ENCODE measurements around the gene PKN1. TPM values are rescaled to one million over a fixed set of nuclear protein-coding genes. Genes with fewer than 3 reads are reported as not detected.

PKN1 gene
- total and polyA plus RNA-seq, 9 of the 15 experiments (the other 6 are each of a cell fraction or from before 2014, with no cell fraction given): 0.30 to 228 (median 77.5) TPM

- no TSS peak for BruUV-seq (replicated peaks)
- DNase-seq (ENCODE audit: extremely low read depth in 1 of 4, low spot score in 3 of 4) (no peak), FAIRE-seq (no peak), ATAC-seq (no peak)
- intact Hi-C loops (cut with micrococcal nuclease) (no loop called here), in situ Hi-C loops (cut with MboI) (no loop called here)
- no peaks in the 10 kb centered on the region for H3K9me1 ChIP-seq (ENCODE audit: control insufficient read depth, insufficient read depth, low read length)
- POLR2A ChIA-PET: interaction anchor here (1.0 kb wide), 1 partner anchor 21 kb away, joined by 3 read pairs; no protein-coding TSS in a partner anchor
- no peaks in the 10 kb centered on the region for H4K20me1 ChIP-seq (replicated peaks; ENCODE audit: control insufficient read depth, insufficient read depth, low read length)
- H3K79me2 ChIP-seq (ENCODE audit: control insufficient read depth, insufficient read depth, low read length): no peaks in the 10 kb centered on the region
- H3K36me3 ChIP-seq (ENCODE audit: control insufficient read depth, insufficient read depth, low read length): no peaks in the 10 kb centered on the region
- H3K9me3 ChIP-seq (replicated peaks; ENCODE audit: control insufficient read depth, insufficient read depth, low read depth, low read length): no peaks in the 10 kb centered on the region
- no peak for TF ChIP-seq DACH1 (IDR thresholded peaks at IDR 0.05; ENCODE audit: partially characterized antibody)
- TF ChIP-seq FOXP1 (CRISPR knock-in tag; IDR thresholded peaks at IDR 0.05): no peak
- WGBS (ENCODE audit: insufficient coverage, low coverage, missing lambda C conversion rate): 9% methylated on average over 2 of the region's 2 CpGs
- no peaks in the 10 kb centered on the region for H3K27me3 ChIP-seq (ENCODE audit: control insufficient read depth in 2 of 2, insufficient read depth in 2 of 2, low read length in 2 of 2)
- no peak overlapping the region for H3K27ac ChIP-seq (ENCODE audit: extremely low read depth, low read depth, low read length)
- no peak overlapping the region for H2AFZ ChIP-seq (ENCODE audit: low read depth, low read length)
- no peak overlapping the region for H3K9ac ChIP-seq (ENCODE audit: insufficient read depth in 1 of 2, low read depth in 2 of 2, low read length in 2 of 2)
- H3K4me2 ChIP-seq (ENCODE audit: insufficient read depth, low read length): no peak overlapping the region
- H3K4me3 ChIP-seq: no peak overlapping the region
- CTCF ChIA-PET (ENCODE audit: low intra/inter-chr PET ratio): no interaction called here
- peaks cover 11 to 24% of the 10 kb centered on the region in 2 experiments; a peak in 4 of 5 replicates for H3K4me1 ChIP-seq (replicated peaks in 1 of 2; ENCODE audit: control insufficient read depth in 2 of 2, insufficient read depth in 2 of 2, low read length in 2 of 2)
Measured at GRCh38 chr19:14427461-14427860, 5.6 kb upstream of the PKN1 start.

GRCh38 chr19:14428882-14429416 lies 4.2 kb upstream of the PKN1 start:
- DNase-seq (ENCODE audit: extremely low read depth in 1 of 4, low spot score in 3 of 4): peak in 1 of 4 experiments; percentile 6
- H3K9me1 ChIP-seq (ENCODE audit: control insufficient read depth, insufficient read depth, low read length): no peaks in the 10 kb centered on the region
- H2AFZ ChIP-seq (ENCODE audit: low read depth, low read length): no peak overlapping the region
- H3K36me3 ChIP-seq (ENCODE audit: control insufficient read depth, insufficient read depth, low read length): no peaks in the 10 kb centered on the region
- H3K9me3 ChIP-seq (replicated peaks; ENCODE audit: control insufficient read depth, insufficient read depth, low read depth, low read length): no peaks in the 10 kb centered on the region
- POLR2A ChIA-PET: interaction anchor here (0.7 to 1.6 kb wide), 6 partner anchors 9 to 90 kb away, joined by 3 to 6 read pairs (median 3); partner anchors contain the start of gene DNAJB1
- peaks cover 9 to 37% of the 10 kb centered on the region in 2 experiments; a peak in 4 of 5 replicates for H3K4me1 ChIP-seq (replicated peaks in 1 of 2; ENCODE audit: control insufficient read depth in 2 of 2, insufficient read depth in 2 of 2, low read length in 2 of 2)
- no peak for ATAC-seq
- peak in 1 of 2 experiments; percentile 51; a peak in 2 of 4 replicates for TF ChIP-seq KDM1A (IDR thresholded peaks at IDR 0.05)
- TF ChIP-seq PHF20 (IDR thresholded peaks at IDR 0.05; ENCODE audit: partially characterized antibody): peak; percentile 21
- no peak for TF ChIP-seq POLR2AphosphoS5 (IDR thresholded peaks at IDR 0.05; ENCODE audit: control insufficient read depth, insufficient read depth, low read depth, low read length)
- peak; percentile 72 for TF ChIP-seq BCOR (IDR thresholded peaks at IDR 0.05)
- TF ChIP-seq RBM25 (IDR thresholded peaks at IDR 0.05; ENCODE audit: low read depth, low read length, severe bottlenecking): peak; percentile 68
- no peak for TF ChIP-seq HDAC1 (IDR thresholded peaks at IDR 0.05)
- peak overlapping the region in 1 of 2 experiments; percentile 17; a peak in 1 of 4 replicates for H3K9ac ChIP-seq (ENCODE audit: insufficient read depth in 1 of 2, low read depth in 2 of 2, low read length in 2 of 2)
- no peak overlapping the region for H3K27ac ChIP-seq (ENCODE audit: extremely low read depth, low read depth, low read length)
- BruUV-seq (replicated peaks): no TSS peak
- no peaks in the 10 kb centered on the region for H3K27me3 ChIP-seq (ENCODE audit: control insufficient read depth in 2 of 2, insufficient read depth in 2 of 2, low read length in 2 of 2)
- in situ Hi-C loops (cut with MboI): no loop called here
- H3K79me2 ChIP-seq (ENCODE audit: control insufficient read depth, insufficient read depth, low read length): peaks cover 9% of the 10 kb centered on the region
- H3K4me3 ChIP-seq: no peak overlapping the region
- H4K20me1 ChIP-seq (replicated peaks; ENCODE audit: control insufficient read depth, insufficient read depth, low read length): no peaks in the 10 kb centered on the region; the same call in 1 of the 2 replicates
- WGBS (ENCODE audit: insufficient coverage, low coverage, missing lambda C conversion rate): 30% methylated on average over 3 of the region's 4 CpGs
- CTCF ChIA-PET (ENCODE audit: low intra/inter-chr PET ratio): no interaction called here
- FAIRE-seq: no peak
- intact Hi-C loops (cut with micrococcal nuclease): no loop called here
- no peak overlapping the region for H3K4me2 ChIP-seq (ENCODE audit: insufficient read depth, low read length)
